RWPE2 (cell line): ENCODE measurements around the gene GLTP.
"Not testable (repeated sequence)": the region's sequence is repeated elsewhere in the genome, so short reads cannot be mapped to it uniquely, and the experiment has no call there.

Source experiments
- ATAC-seq: fragments of 200-7000 bp; cut with Tn5 transposase; 3 replicates; pipeline ENCODE4 v1.9.1; 2021; ENCODE audit warnings: low read depth
- DNase-seq: peaks from one replicate; pipeline ENCODE4 v3.0.0-alpha.2; 2020; ENCODE audit warnings: low spot score
- H3K27ac ChIP-seq: fragments of 450-650 bp; 2 replicates; pipeline ENCODE4 v1.5.1; 2017; ENCODE audit warnings: mild to moderate bottlenecking; ENCODE audit not compliant: poor library complexity, severe bottlenecking
- H3K27me3 ChIP-seq: fragments of 250-450 bp; sonication (Bioruptor Pico); 2 replicates; pipeline ENCODE4 v1.5.1; 2021; ENCODE audit warnings: mild to moderate bottlenecking, moderate library complexity; ENCODE audit not compliant: insufficient read depth, poor library complexity, severe bottlenecking
- H3K36me3 ChIP-seq: fragments of 250-450 bp; sonication (Bioruptor Pico); 2 replicates; pipeline ENCODE4 v1.5.1; 2020; ENCODE audit warnings: low read depth, mild to moderate bottlenecking, moderate library complexity
- H3K4me1 ChIP-seq: fragments of 250-450 bp; sonication (Bioruptor Pico); 2 replicates; pipeline ENCODE4 v1.5.1; 2021; ENCODE audit warnings: mild to moderate bottlenecking, moderate library complexity; ENCODE audit not compliant: insufficient read depth, poor library complexity, severe bottlenecking
- H3K4me3 ChIP-seq: fragments of 250-450 bp; sonication (Bioruptor Pico); 2 replicates; pipeline ENCODE4 v1.5.1; 2021; ENCODE audit warnings: mild to moderate bottlenecking, moderate library complexity; ENCODE audit not compliant: severe bottlenecking
- H3K9me3 ChIP-seq: fragments of 250-450 bp; sonication (Bioruptor Pico); 2 replicates; pipeline ENCODE4 v1.5.1; 2021; ENCODE audit warnings: mild to moderate bottlenecking, moderate library complexity; ENCODE audit not compliant: severe bottlenecking
- TF ChIP-seq, protein P1 (sequence below): fragments of 450-650 bp; IDR thresholded peaks from one replicate; pipeline ENCODE4 v1.5.1; 2017; ENCODE audit warnings: mild to moderate bottlenecking, moderate library complexity; ENCODE audit not compliant: poor library complexity, severe bottlenecking

The GLTP gene

DNA sequence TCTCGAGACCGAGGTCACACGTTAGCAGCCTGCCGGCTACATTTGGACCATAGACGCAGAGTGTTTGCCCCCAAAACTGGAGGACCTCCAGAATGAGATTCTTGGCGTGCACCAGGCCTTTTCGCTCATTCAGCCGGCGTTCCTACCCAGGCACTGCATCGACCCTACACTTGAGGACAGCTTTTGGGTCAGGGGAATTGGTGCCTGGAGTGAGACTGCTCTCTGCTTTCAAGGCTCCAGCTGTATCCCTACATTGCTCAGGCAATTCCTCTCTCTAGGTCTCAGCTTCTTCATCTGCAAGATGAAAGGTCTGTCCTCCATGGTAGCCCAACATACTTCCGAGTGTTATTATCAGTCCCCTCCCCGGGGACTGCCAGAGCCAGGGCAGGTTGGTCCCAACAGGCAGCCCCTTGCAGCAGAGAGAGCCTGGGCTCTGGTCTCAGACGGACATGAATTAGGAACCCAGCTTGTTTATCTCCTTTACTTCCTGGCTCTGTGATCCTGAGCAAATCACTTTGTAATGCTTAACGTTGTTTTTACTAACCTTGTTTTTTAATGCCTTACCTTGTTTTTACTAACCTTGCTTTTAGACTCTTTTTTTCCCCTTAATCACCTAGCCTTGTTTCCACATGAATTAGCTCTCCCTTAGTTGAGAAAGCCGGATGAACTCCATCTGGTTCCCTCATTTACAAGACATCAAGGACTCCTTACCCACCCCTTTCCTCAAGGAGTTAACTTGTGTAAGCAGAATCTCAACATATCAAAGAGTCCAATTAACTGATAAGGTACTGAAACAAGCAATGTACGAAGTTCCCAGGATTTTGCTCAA is 20.6 kb upstream of the GLTP start:
- H3K4me3 ChIP-seq: peak overlapping the region; percentile 81
- H3K36me3 ChIP-seq: peaks cover 34% of the 10 kb centered on the region
- no peaks in the 10 kb centered on the region for H3K9me3 ChIP-seq
- peak overlapping the region; percentile 69 for H3K27ac ChIP-seq
- H3K27me3 ChIP-seq: no peaks in the 10 kb centered on the region
- ATAC-seq: peak; percentile 38
- no peak for DNase-seq
- peaks cover 12% of the 10 kb centered on the region for H3K4me1 ChIP-seq
- TF ChIP-seq, protein P1, sequence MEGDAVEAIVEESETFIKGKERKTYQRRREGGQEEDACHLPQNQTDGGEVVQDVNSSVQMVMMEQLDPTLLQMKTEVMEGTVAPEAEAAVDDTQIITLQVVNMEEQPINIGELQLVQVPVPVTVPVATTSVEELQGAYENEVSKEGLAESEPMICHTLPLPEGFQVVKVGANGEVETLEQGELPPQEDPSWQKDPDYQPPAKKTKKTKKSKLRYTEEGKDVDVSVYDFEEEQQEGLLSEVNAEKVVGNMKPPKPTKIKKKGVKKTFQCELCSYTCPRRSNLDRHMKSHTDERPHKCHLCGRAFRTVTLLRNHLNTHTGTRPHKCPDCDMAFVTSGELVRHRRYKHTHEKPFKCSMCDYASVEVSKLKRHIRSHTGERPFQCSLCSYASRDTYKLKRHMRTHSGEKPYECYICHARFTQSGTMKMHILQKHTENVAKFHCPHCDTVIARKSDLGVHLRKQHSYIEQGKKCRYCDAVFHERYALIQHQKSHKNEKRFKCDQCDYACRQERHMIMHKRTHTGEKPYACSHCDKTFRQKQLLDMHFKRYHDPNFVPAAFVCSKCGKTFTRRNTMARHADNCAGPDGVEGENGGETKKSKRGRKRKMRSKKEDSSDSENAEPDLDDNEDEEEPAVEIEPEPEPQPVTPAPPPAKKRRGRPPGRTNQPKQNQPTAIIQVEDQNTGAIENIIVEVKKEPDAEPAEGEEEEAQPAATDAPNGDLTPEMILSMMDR: no peak

GRCh38 chr12:109899783-109900751 is 19.7 kb upstream of the GLTP start, which contains the start of gene TCHP:
TSS of gene TCHP (plus strand) at chr12:109900274. CDS start at chr12:109903027, 2,753 bp downstream.
- Histone ChIP-seq H3K27ac (peak within 1 kb of the TSS; percentile 69), H3K4me3 (peak within 1 kb of the TSS; percentile 81), H3K9me3 (no peaks in the 10 kb centered on the region), H3K36me3 (peaks cover 27% of the 10 kb centered on the region), H3K27me3 (no peaks in the 10 kb centered on the region), H3K4me1 (peaks cover 12% of the 10 kb centered on the region)
- no peak for DNase-seq
- ATAC-seq: peak; percentile 79
- TF ChIP-seq, protein P1: peak; percentile 46

DNA sequence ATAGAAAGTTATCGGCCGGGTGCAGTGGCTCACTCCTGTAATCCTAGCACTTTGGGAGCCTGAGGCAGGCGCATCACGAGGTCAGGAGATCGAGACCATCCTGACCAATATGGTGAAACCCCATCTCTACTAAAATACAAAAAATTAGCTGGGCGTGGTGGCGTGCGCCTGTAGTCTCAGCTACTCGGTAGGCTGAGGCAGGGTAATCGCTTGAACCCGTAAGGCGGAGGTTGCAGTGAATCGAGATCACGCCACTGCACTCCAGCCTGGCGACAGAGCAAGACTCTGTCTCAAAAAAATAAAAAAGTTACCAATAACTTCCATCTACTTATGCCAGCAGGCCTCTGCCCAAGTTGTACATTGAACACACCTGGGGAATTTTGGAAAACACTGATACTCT is 19.0 kb upstream of the GLTP start:
- Histone ChIP-seq H3K4me3 (peak overlapping the region; percentile 81), H3K27ac (peak overlapping the region; percentile 69), H3K36me3 (peaks cover 19% of the 10 kb centered on the region), H3K4me1 (peaks cover 12% of the 10 kb centered on the region)
- DNase-seq, ATAC-seq, H3K9me3 ChIP-seq, H3K27me3 ChIP-seq: not testable (repeated sequence)

DNA sequence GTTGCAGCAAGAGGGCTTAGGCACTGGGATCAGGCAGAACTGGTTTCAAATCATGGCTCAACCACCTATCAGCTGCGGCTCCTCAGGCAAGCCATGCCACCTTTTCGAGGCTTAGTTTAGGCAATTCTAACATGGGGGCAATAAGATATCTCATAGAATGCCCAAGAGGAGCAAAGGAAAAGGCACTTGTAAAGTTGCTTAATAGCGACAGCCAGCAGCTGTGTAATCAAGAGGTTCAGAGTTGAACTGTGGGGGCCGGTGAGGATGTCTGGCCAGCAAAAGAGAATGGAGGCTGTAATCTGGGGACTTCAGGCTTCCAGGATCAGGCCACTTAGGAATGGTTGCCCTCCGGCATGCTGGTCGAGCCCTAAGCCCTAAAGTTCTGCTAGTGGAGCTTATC is 16.7 kb upstream of the GLTP start:
- TF ChIP-seq, protein P1: no peak
- no peak overlapping the region for H3K27ac ChIP-seq
- ATAC-seq: no peak
- no peaks in the 10 kb centered on the region for H3K36me3 ChIP-seq
- no peaks in the 10 kb centered on the region for H3K9me3 ChIP-seq
- H3K27me3 ChIP-seq: no peaks in the 10 kb centered on the region
- DNase-seq: no peak
- H3K4me1 ChIP-seq: peaks cover 12% of the 10 kb centered on the region
- no peak overlapping the region for H3K4me3 ChIP-seq

DNA sequence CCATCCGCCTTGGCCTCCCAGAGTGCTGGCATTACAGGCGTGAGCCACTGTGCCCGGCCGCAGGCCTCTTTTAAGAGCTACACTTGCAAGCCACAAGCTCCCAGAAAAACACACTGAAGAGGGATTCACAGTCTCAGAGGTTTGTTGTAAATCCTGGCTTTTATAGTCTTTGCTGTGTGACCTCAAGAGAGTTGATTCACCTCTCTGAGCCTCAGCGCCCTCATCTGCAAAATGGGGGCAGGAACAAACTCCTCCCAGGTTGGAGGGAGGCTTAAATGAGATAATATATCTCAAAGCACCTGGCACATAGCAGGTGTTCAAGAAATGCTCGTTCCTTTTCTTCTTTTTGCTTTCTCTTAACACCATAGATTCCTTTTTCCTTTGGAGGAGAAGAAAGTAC is 15.8 kb upstream of the GLTP start:
- no peaks in the 10 kb centered on the region for H3K36me3 ChIP-seq
- H3K4me3 ChIP-seq: no peak overlapping the region
- peaks cover 10% of the 10 kb centered on the region for H3K4me1 ChIP-seq
- no peak for DNase-seq
- no peaks in the 10 kb centered on the region for H3K9me3 ChIP-seq
- no peak overlapping the region for H3K27ac ChIP-seq
- no peak for ATAC-seq
- TF ChIP-seq, protein P1: no peak
- H3K27me3 ChIP-seq: no peaks in the 10 kb centered on the region
